ENCODE results near the gene SMAGP. TPM values are rescaled to one million over a fixed set of nuclear protein-coding genes. Genes with fewer than 3 reads are reported as not detected.

The SMAGP gene
- total and polyA plus RNA-seq, 2 donors, result 10.0 to 13.4 TPM

- H3K36me3 ChIP-seq (ENCODE audit: insufficient read depth), result no peaks in the 10 kb centered on the region
- 85% methylated on average over 7 of the region's 7 CpGs for WGBS
- H3K27ac ChIP-seq (ENCODE audit: low read depth), result no peak overlapping the region
- DNase-seq (ENCODE audit: extremely low spot score), result no peak
- H3K4me1 ChIP-seq (ENCODE audit: insufficient read depth), result no peaks in the 10 kb centered on the region
- no peak overlapping the region for H3K4me3 ChIP-seq (ENCODE audit: low read depth, low read length)
These were observed 62.1 kb downstream of the SMAGP start for GRCh38 chr12:51208016-51208660.

- no peaks in the 10 kb centered on the region for H3K4me1 ChIP-seq (ENCODE audit: insufficient read depth)
- H3K27ac ChIP-seq (ENCODE audit: low read depth), result no peak overlapping the region
- DNase-seq (ENCODE audit: extremely low spot score), result no peak
- 96% methylated on average over 6 of the region's 6 CpGs for WGBS
- no peak overlapping the region for H3K4me3 ChIP-seq (ENCODE audit: low read depth, low read length)
- H3K36me3 ChIP-seq (ENCODE audit: insufficient read depth), result no peaks in the 10 kb centered on the region
These were observed 64.9 kb downstream of the SMAGP start for GRCh38 chr12:51205350-51205749.

- H3K4me3 ChIP-seq (ENCODE audit: low read depth, low read length), result no peak overlapping the region
- H3K27ac ChIP-seq (ENCODE audit: low read depth), result no peak overlapping the region
- WGBS, result 95% methylated on average over 5 of the region's 5 CpGs
- no peaks in the 10 kb centered on the region for H3K4me1 ChIP-seq (ENCODE audit: insufficient read depth)
- no peaks in the 10 kb centered on the region for H3K36me3 ChIP-seq (ENCODE audit: insufficient read depth)
- DNase-seq (ENCODE audit: extremely low spot score), result no peak
These were observed 67.5 kb downstream of the SMAGP start for GRCh38 chr12:51202718-51203117.

DNA sequence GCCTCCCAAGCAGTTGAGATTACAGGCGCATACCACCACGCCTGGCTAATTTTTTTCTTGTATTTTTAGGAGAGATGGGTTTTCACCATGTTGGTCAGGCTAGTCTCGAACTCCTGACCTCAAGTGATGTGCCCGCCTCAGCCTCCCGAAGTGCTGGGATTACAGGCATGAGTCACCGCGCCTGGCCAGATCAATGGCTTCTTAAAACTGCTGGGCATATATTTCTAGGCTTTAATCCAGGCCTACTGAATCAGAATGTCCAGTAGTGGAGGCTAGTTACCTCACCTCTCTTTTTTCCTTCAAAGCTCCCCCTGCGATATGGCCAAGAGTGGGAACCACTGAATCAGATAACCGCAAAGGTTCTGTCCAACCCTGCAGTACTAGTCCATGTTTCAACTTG, 69.4 kb downstream of the SMAGP start:
- H3K27ac ChIP-seq (ENCODE audit: low read depth), result no peak overlapping the region
- DNase-seq (ENCODE audit: extremely low spot score), result no peak
- H3K4me1 ChIP-seq (ENCODE audit: insufficient read depth), result no peaks in the 10 kb centered on the region
- no peak overlapping the region for H3K4me3 ChIP-seq (ENCODE audit: low read depth, low read length)
- H3K36me3 ChIP-seq (ENCODE audit: insufficient read depth), result no peaks in the 10 kb centered on the region
- 92% methylated on average over 9 of the region's 9 CpGs for WGBS

GRCh38 chr12:51200156-51200555, 70.1 kb downstream of the SMAGP start:
- H3K4me3 ChIP-seq (ENCODE audit: low read depth, low read length), result no peak overlapping the region
- no peaks in the 10 kb centered on the region for H3K36me3 ChIP-seq (ENCODE audit: insufficient read depth)
- DNase-seq (ENCODE audit: extremely low spot score), result no peak
- H3K4me1 ChIP-seq (ENCODE audit: insufficient read depth), result no peaks in the 10 kb centered on the region
- no peak overlapping the region for H3K27ac ChIP-seq (ENCODE audit: low read depth)
- WGBS, result 88% methylated on average over 7 of the region's 7 CpGs

GRCh38 chr12:51199366-51199945, 70.8 kb downstream of the SMAGP start:
- Histone ChIP-seq H3K27ac (ENCODE audit: low read depth) (no peak overlapping the region), H3K36me3 (ENCODE audit: insufficient read depth) (no peaks in the 10 kb centered on the region), H3K4me1 (ENCODE audit: insufficient read depth) (no peaks in the 10 kb centered on the region), H3K4me3 (ENCODE audit: low read depth, low read length) (no peak overlapping the region)
- WGBS, result 91% methylated on average over 10 of the region's 10 CpGs
- DNase-seq (ENCODE audit: extremely low spot score), result no peak

DNA sequence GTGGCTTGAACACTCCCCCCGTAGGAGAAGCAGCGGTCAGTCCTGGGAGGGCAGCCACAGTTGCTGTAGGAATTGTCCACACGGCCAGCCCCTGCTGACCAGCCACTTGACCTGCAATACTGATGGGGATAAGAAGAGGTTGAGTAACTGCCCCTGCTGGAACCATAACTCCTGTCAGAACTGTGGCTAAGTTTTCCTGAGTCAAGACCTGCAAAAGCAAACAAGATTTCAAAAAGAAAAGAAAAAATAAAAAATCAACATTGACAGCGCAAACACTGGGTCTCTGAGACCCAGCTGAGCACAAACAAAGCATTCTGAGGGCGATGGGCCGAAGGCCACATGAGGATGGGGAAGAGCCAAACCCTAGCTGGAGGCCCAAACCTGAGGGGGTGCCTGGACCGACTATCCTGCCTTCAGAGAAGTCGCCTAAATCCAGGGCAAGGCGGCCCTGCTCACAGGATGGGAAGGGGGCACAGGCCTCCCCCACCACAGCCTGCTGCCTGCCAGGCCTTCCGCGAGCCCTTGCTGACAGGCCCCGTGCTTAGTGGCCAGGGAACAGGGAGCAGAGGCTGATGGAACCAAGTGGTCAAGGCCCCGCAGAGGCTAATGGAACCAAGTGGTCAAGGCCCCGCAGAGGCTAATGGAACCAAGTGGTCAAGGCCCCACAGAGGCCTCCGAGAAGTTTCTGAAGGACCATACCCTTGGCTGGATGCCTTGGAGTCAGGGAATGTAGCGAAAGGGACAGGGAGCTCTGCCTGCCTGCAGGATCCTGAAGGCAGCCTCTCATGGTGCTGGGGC, 71.4 kb downstream of the SMAGP start:
- H3K4me1 ChIP-seq (ENCODE audit: insufficient read depth), result no peaks in the 10 kb centered on the region
- no peaks in the 10 kb centered on the region for H3K36me3 ChIP-seq (ENCODE audit: insufficient read depth)
- no peak overlapping the region for H3K4me3 ChIP-seq (ENCODE audit: low read depth, low read length)
- no peak overlapping the region for H3K27ac ChIP-seq (ENCODE audit: low read depth)
- 86% methylated on average over 16 of the region's 16 CpGs for WGBS
- no peak for DNase-seq (ENCODE audit: extremely low spot score)

DNA sequence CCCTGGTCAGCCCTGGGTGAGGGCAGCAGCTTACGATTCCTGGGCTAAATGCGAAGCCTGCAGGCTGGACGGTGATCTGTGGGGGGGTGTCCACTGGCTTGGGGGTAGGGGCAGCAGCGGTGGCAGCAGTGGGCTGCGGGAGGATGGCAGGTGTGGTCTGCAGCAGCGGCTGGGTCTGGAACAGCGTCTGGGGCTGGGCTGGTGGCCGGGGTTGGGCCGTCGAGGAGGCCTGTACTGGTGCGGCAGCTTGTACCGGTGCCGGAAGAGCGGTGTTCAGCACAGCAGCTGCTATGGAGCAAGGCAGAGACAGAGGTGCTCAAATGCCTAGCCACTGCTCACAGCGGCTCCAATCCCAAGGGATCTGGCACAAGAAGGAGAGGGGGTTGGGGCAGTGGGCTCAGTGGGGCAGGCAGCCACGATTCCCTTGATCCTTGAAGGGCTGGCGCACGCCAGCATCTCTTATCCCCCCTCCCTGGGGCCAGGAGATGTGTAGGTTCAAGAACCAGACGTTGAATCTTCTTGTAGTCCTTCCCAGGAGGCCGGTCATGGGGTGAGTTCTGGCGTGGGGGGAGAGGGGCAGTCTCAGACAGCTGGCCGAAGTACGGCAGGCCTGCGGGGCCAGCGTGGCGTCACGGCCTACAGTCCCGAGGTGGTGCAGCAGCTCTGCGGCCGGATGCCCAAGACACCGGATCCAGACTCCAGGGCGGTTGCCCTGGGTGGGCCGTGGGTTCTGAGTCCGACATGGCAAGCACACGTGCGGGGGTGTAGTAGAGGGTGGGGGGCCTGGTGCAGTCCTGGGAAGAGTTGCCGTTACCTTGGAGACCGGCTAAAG, 72.3 kb downstream of the SMAGP start:
- 91% methylated on average over 38 of the region's 38 CpGs for WGBS
- H3K27ac ChIP-seq (ENCODE audit: low read depth), result no peak overlapping the region
- H3K36me3 ChIP-seq (ENCODE audit: insufficient read depth), result no peaks in the 10 kb centered on the region
- H3K4me1 ChIP-seq (ENCODE audit: insufficient read depth), result no peaks in the 10 kb centered on the region
- DNase-seq (ENCODE audit: extremely low spot score), result no peak
- H3K4me3 ChIP-seq (ENCODE audit: low read depth, low read length), result no peak overlapping the region

- H3K4me1 ChIP-seq (ENCODE audit: insufficient read depth), result no peaks in the 10 kb centered on the region
- WGBS, result 90% methylated on average over 9 of the region's 9 CpGs
- no peak overlapping the region for H3K4me3 ChIP-seq (ENCODE audit: low read depth, low read length)
- no peak overlapping the region for H3K27ac ChIP-seq (ENCODE audit: low read depth)
- no peak for DNase-seq (ENCODE audit: extremely low spot score)
- H3K36me3 ChIP-seq (ENCODE audit: insufficient read depth), result no peaks in the 10 kb centered on the region
These were observed 73.7 kb downstream of the SMAGP start for GRCh38 chr12:51196547-51196946.

DNA sequence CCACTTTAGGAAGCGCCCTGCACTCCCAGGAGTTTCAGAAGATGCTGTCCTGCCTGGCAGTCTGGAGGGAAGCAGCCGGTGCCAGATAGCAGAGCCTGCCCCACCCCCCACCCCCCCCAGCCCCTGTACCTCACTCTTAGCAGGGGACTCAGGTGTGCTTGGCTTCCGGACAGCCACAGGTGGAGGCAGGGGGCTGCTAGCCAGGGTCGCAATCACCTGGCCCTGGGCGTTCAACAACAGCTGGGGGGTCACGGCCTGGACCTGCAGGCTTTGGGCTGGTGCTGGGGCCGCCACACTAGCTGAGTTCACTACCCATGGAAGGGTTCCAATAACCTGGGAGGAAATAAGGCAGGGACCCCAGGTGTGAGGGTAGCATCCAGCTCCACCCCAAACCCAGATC, 74.4 kb downstream of the SMAGP start:
- 92% methylated on average over 7 of the region's 7 CpGs for WGBS
- Histone ChIP-seq H3K4me3 (ENCODE audit: low read depth, low read length) (no peak overlapping the region), H3K4me1 (ENCODE audit: insufficient read depth) (no peaks in the 10 kb centered on the region), H3K27ac (ENCODE audit: low read depth) (no peak overlapping the region), H3K36me3 (ENCODE audit: insufficient read depth) (no peaks in the 10 kb centered on the region)
- no peak for DNase-seq (ENCODE audit: extremely low spot score)

Other genes starting within 250 kb of the SMAGP start
- 78.3 TPM for gene SLC11A2, start 244.0 kb downstream of the SMAGP start, total RNA-seq
- gene SLC11A2, start 244.0 kb downstream of the SMAGP start, polyA plus RNA-seq, result 21.5 TPM
- gene LETMD1, start 222.1 kb downstream of the SMAGP start, total RNA-seq, result 61.4 TPM
- 63.3 TPM for gene LETMD1, start 222.1 kb downstream of the SMAGP start, polyA plus RNA-seq
- gene CSRNP2, start 186.8 kb downstream of the SMAGP start, total RNA-seq, result 22.6 TPM
- gene CSRNP2, start 186.8 kb downstream of the SMAGP start, polyA plus RNA-seq, result 15.7 TPM
- 20.8 TPM for gene TFCP2, start 97.3 kb downstream of the SMAGP start, total RNA-seq
- 21.5 TPM for gene TFCP2, start 97.3 kb downstream of the SMAGP start, polyA plus RNA-seq
- 4.3 TPM for gene POU6F1, start 52.4 kb downstream of the SMAGP start, total RNA-seq
- 10.6 TPM for gene POU6F1, start 52.4 kb downstream of the SMAGP start, polyA plus RNA-seq
- 89.1 TPM for gene DAZAP2, start 31.6 kb downstream of the SMAGP start, total RNA-seq
- gene DAZAP2, start 31.6 kb downstream of the SMAGP start, polyA plus RNA-seq, result 487 TPM
- 2.3 TPM for gene BIN2, start 53.8 kb upstream of the SMAGP start, total RNA-seq
- 3.4 TPM for gene BIN2, start 53.8 kb upstream of the SMAGP start, polyA plus RNA-seq
- not detected for gene CELA1, start 76.3 kb upstream of the SMAGP start, total RNA-seq
- gene CELA1, start 76.3 kb upstream of the SMAGP start, polyA plus RNA-seq, result not detected
- gene GALNT6, start 121.0 kb upstream of the SMAGP start, total RNA-seq, result 1.1 TPM
- 2.0 TPM for gene GALNT6, start 121.0 kb upstream of the SMAGP start, polyA plus RNA-seq
- gene SLC4A8, start 154.4 kb upstream of the SMAGP start, total RNA-seq, result 2.9 TPM
- gene SLC4A8, start 154.4 kb upstream of the SMAGP start, polyA plus RNA-seq, result 1.6 TPM

Data from urinary bladder (tissue), 4 donors.